ENCODE results near the gene MAML1.

- TF ChIP-seq POLR2A (IDR thresholded peaks at IDR 0.05; ENCODE audit: low read depth, low read length) (no peak), TAF1 (IDR thresholded peaks at IDR 0.05; ENCODE audit: low read depth, low read length) (no peak)
These were observed 31.4 kb downstream of the MAML1 start for GRCh38 chr5:179764056-179764455.
